H1 (cell line): ENCODE results near the gene RBM17. TPM values are rescaled to one million over a fixed set of nuclear protein-coding genes. Genes with fewer than 3 reads are reported as not detected.

ENCODE experiments used
- ASH2L ChIP-seq: fragments of 200-600, 300-600 bp; sonication (generic); IDR thresholded peaks from one replicate; pipeline ENCODE4 v1.7.1; 2017; ENCODE audit warnings: low read length
- HDAC2 ChIP-seq, 2 experiments: fragments of 300-600 bp in 1 of 2; sonication (generic) in 1 of 2; IDR thresholded peaks; 2 replicates each; pipeline ENCODE4 v1.6.1; 2011 to 2012; ENCODE audit warnings: low read depth in 2 of 2, low read length in 2 of 2, mild to moderate bottlenecking in 2 of 2, moderate library complexity in 2 of 2, borderline replicate concordance in 1 of 2, inconsistent platforms in 1 of 2
- polyA plus RNA-seq, 7 experiments: library from polyadenylated mRNA; depleted of rRNA in 3 of 7; stranded (reverse) in 5 of 7; unstranded in 2 of 7; fragments of >200 nt in 5 of 7; fragments of 200-250 nt in 2 of 7; gene quantifications; 1 replicate in 5 of 7; 2 replicates in 1 of 7; 4 replicates in 1 of 7; pipeline versions ENCODE4 v1.2.1 to v1.2.3, GENCODE V29; 2011 to 2013; ENCODE audit warnings: missing spikeins in 2 of 7, mixed read lengths in 2 of 7
- total RNA-seq: library from RNA; stranded (reverse); fragmentation: NEBNext Ultra II Directional; extraction: Animal tissue kit (Norgen Biotek cat#: 25700); gene quantifications from 2 replicates; pipeline ENCODE4 v1.2.1, GENCODE V29; 2021

The RBM17 gene
- total and polyA plus RNA-seq, 2 of the 8 experiments (the other 6 are each of a cell fraction or from before 2014, with no cell fraction given): 15.7 to 128 TPM

DNA sequence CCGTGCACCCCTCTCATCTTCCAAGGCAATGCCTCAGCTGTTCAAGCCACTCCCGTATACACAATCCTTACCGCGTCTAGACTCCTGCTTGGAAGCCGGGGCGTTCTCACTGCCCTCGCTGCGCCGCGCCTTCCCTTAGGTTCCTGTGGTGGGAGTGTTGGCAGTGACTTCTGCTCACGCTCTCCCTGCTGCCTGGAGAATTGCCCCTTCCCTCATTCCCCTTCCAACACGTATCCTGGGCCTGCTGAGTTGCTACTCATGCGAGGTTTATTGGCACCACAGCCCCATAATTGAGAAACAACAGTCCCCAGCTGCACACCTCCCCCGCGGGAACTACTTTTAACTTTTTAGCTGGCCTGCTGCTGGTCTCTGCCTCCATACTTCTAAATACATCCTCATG is 31.9 kb downstream of the RBM17 start (continued):
- TF ChIP-seq HDAC2 (IDR thresholded peaks at IDR 0.05; ENCODE audit: borderline replicate concordance in 1 of 2, low read depth in 2 of 2, low read length in 2 of 2) (no peak), ASH2L (no peak)
